Transverse colon (tissue), 3 donors: Measurements from ENCODE around the gene KRT6B.
"Not testable (repeated sequence)": the region's sequence is repeated elsewhere in the genome, so short reads cannot be mapped to it uniquely, and the experiment has no call there.

Experiments
- CTCF ChIP-seq, 5 experiments: fragments of 200-600 bp in 3 of 5; fragments of 450-650 bp in 2 of 5; sonication (generic) in 3 of 5; IDR thresholded peaks; 1 replicate in 2 of 5; 2 replicates in 3 of 5; pipeline ENCODE4 v1.5.1; 2016 to 2017; ENCODE audit warnings: antibody characterized with exemption in 5 of 5, inconsistent platforms in 3 of 5, mild to moderate bottlenecking in 2 of 5, moderate library complexity in 1 of 5
- POLR2A ChIP-seq: fragments of 450-650 bp; IDR thresholded peaks from one replicate; pipeline ENCODE4 v1.6.1; 2016; ENCODE audit warnings: antibody characterized with exemption, mild to moderate bottlenecking, moderate library complexity

DNA sequence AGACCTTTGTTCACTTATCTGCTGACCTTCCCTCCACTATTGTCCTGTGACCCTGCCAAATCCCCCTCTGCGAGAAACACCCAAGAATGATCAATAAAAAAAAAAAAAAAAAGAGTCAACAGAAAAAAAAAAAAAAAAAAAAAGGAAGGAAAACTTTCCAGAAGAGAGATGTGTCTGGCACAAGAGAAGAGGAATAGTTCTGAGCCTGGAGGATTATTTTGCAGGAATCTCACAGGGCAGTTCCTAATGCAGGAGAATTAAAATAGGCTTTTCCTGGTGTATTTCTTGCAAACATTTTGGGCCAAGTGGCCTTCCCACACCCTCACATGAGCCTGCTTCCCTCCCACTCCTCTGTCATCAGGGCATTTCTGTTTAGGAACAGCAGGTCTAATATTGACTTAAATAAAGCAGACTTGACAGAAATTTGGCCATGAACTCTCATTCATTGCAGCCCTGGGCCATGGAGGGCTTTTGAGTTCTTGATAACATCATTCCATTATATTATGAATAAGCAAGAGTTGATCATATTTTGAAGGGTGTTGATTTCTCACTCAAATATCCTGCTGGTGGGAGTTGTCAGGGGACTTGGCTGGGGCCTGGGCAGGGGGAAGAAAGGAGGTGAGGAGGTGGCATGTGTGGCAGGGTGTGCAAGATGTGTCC, 41.2 kb downstream of the KRT6B start:
- TF ChIP-seq CTCF (IDR thresholded peaks at IDR 0.05); POLR2A: not testable (repeated sequence)
